Activated gamma-delta T cell (primary cell): Measurements from ENCODE around the gene CMTM2.

Experiments
- DNase-seq: peaks from one replicate; lab custom pipeline; 2025; lab: John Stamatoyannopoulos, UW
- total RNA-seq, 2 donors: gene quantifications; one replicate each; lab custom pipeline; 2026; lab: John Stamatoyannopoulos, UW

Gene CMTM2, protein sequence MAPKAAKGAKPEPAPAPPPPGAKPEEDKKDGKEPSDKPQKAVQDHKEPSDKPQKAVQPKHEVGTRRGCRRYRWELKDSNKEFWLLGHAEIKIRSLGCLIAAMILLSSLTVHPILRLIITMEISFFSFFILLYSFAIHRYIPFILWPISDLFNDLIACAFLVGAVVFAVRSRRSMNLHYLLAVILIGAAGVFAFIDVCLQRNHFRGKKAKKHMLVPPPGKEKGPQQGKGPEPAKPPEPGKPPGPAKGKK
- total RNA-seq = 0.51 to 0.57 reads per million in 2 donors

- no peak for DNase-seq
Measured at GRCh38 chr16:66578651-66579531, at the start of gene CMTM2. Gene CMTM2, plus strand, starts transcription at chr16:66579463. Its CDS starts 145 bp downstream, at chr16:66579608.

- no peak for DNase-seq
Measured at GRCh38 chr16:66529475-66529874, 49.8 kb upstream of the CMTM2 start.

GRCh38 chr16:66534376-66534799, 44.9 kb upstream of the CMTM2 start:
- DNase-seq = no peak

DNA sequence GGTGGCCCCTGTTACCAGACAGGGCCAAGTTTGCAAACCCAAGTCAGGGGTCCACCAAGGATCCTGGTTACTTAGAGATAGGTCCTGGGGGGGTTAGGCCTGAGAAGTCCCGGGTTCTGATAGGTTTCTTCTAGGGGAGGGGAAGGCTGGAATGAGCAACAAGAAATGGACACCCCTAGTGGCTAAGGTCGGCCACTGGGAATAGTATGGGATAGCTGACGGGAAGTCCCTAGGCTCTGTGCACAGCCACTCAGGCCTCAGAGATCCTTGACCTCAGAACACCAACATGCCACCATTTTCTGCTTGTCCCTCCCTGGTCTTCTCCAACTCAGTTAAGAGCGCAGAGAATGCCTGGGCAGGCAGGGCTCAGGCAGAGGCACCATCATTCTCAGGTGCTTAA, 42.7 kb upstream of the CMTM2 start:
- DNase-seq = no peak

GRCh38 chr16:66537236-66537635, 42.0 kb upstream of the CMTM2 start:
- no peak for DNase-seq

DNA sequence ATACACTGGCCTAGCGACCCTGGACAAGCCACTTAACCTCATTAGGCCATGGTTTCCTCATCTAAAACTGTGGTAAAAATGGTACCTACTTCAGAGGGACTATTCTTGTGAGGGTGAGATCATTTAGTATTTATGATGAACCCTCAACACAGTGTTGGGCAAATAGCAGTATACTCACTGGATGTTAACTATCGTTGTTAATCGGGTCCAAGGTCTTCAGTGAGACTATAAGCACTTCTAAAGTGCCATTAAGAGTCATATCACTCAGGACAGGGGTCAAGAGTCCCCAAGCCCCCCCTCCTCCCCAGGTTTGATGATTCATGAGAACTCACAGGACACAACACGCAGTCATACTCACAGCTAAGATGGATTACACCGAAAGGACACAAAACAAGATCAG, 40.4 kb upstream of the CMTM2 start:
- DNase-seq = no peak

GRCh38 chr16:66539623-66540469, 39.4 kb upstream of the CMTM2 start:
- DNase-seq = no peak

GRCh38 chr16:66541388-66542355, 37.6 kb upstream of the CMTM2 start:
- no peak for DNase-seq

DNA sequence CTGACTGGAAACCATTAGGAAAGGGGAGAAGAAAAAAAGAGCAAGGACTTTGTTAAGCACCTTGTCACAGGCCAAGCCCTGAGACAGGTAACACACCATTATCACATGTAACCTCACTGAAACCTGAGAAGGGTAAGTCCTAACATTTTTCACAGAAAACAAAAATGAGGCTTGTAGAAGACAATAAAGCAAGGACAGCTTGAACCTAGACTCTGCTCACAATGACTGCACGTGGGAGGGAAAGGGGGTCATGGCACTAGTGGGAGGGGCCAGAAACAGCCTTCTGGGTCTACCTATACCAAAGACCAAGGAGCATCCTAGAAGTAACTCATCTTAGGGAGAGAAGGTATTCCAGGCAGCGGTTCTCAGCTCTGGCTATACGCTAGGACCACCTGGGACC, 36.9 kb upstream of the CMTM2 start:
- DNase-seq = no peak

GRCh38 chr16:66543541-66543940, 35.7 kb upstream of the CMTM2 start:
- no peak for DNase-seq

DNA sequence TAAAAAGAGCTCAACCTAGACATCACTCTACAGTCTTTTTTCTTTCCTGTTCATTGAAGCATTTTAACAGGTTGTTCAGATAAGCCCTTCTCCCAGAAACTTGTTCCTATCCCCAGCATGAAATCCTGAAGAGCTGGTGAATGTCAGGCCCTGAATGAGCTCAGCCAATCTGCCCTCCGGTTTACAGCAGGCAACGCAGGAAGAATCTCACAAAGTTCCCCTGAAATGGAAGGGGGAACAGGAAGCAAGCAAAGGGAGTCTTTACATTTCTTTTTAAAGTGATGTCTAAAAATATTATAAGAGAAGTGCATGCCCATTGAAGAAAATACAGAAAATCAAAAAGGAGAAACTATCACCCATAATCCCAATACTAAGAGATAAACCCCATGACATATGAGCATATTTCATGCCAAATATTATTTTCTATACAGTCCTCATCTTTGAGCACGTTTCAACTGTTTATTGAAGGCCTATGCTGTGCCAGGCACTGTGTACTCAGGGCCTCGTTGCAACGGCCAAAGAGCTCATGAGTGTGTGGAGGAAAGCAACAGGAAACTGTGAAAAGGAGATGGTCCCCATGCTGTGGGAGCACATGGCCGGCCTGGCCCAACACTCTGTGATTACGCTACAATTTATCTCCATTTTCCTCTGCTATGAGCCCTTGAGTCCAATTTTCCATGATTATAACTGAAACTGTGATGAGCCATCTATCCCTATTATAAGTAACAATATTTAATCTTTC, 35.1 kb upstream of the CMTM2 start:
- no peak for DNase-seq

GRCh38 chr16:66547101-66547989, 31.9 kb upstream of the CMTM2 start:
- DNase-seq = no peak

DNA sequence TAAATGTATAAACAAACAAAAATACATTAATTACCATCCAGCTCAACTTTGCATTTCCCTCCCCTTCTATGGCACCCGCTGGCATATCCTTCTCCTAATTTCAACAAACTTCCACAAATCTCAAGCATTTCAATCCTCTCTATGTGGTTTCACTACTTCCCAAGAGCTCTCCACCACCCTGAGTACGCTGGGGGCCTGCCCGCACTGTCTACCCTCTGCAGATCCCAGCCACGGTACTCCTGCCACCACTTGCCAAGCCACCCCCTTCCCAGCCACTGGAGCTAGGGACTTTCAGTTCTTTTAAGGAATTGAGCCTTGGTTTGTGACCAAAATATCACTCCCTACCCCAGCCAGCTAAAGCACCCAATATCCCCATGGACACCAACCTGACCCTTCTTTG, 31.2 kb upstream of the CMTM2 start:
- no peak for DNase-seq

DNA sequence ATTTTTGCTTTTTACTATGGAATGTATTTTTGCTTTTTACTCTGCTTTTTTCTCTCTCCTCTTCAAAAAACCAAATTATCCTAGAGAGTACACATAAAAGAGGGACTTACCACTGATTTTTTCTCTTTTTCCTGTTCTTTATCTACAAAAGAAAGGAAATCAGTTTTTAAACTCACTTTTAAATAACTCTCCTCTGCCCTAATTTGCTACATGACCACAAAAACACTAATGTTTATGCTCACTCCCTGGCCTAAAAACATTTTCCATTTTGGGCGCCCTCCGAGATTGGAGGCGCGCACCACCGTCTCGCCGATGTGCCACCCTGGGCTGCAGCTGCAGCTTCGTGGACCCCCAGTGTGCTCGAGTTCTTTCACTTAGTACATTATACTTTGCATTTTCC, 30.4 kb upstream of the CMTM2 start:
- DNase-seq = no peak

DNA sequence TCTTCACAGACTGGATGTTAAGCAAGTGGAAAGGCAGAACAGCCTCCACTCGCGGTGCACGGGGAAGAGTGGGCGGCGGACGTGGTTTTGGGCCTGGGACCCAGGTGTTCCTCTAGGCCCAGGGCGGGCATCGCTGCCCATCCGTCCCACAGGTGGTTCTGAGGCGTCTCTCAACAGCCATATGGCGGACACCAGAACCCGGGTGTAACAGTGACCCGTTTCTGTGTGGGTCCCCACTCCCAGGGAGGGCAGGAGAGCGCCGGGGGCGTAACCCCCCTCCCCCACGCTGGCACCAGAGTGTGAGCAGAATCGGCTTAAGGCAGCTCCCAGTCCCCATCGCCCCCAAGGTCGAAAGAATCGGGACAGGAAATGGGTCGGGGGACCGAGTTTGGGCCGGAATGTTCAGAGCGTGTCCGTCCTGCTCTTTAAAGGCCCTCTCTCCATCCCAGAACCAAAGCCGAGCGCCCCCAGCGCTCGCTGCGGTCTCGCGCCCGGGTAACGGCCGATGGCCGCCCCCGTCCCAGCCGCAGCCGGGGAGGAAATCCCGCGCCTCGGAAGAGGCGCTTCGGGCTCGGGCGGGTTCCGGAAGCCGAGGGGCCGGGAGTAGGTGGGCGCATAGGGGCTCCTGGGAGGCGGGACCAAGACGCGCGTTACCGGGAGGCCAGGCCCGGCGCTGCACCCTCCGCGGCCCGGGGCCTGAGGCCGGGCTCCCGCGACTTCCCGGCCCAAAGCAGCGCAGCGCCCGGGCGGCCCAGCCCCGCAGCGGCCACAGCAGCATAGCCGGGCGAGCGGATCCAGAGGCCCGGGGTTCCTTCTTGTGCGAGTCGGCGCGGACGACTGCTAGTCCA, 29.8 kb upstream of the CMTM2 start, which contains the start of gene TK2:
TK2 (minus strand) TSS at position 839 of the 848 bp plus-strand sequence; CDS start at position 778, 61 bp downstream.
- DNase-seq = peak; percentile 41

DNA sequence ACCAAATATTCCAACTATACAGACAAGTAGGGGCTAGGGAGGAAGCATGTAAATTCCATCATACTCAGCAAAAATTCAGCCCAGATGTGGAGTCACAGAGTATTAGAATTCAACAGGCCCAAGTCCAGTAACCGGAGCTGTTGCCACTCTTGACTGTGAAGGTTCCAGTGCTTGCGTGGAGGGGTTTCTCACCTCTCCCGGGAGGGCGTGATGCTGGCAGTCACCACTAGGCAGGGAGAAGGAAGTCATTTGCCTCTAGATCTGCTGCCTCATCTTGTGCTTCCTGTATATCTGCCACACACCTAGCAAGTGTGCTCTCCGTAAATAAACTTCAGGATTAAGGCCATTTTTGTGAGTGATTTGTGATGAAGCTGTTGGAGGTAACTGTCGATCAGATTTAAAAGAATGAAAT, 27.9 kb upstream of the CMTM2 start:
- DNase-seq = no peak

DNA sequence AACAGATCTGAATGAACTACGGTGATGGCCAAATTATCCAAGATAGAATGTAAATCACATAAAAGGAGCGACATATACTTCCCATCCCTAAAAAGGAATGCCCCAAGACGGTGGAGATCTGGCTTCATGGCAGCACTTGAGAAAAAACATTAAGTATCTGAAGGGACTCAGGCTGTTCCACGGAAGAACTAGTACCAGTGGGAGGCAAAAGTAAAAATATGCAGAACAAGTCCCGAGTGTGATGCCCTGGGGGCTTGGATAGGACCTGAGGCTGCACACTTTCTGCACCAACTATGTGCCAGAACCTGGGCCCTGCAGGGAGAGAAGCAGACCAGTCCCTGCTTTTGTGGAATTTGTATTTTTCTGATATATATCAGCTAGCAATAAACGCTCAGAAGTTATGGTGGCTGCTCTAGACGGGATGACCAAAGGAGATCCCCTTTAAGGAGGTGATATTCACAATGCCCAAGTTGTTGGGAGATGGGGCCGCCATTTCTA, 27.4 kb upstream of the CMTM2 start:
- no peak for DNase-seq
